ENCODE measurements around the gene EFCAB6.

EFCAB6 gene

GRCh38 chr22:43497956-43498855 is 313.9 kb downstream of the EFCAB6 start:
- DNase-seq: no peak

- no peak for DNase-seq
Measured at GRCh38 chr22:43493297-43493696, 318.8 kb downstream of the EFCAB6 start.

- no peak for DNase-seq
Measured at GRCh38 chr22:43491737-43492136, 320.4 kb downstream of the EFCAB6 start.

- DNase-seq: no peak
Measured at GRCh38 chr22:43491177-43491576, 320.9 kb downstream of the EFCAB6 start.

GRCh38 chr22:43490311-43490710 is 321.8 kb downstream of the EFCAB6 start:
- DNase-seq: no peak

- DNase-seq: no peak
Measured at GRCh38 chr22:43488937-43489336, 323.2 kb downstream of the EFCAB6 start.

- no peak for DNase-seq
Measured at GRCh38 chr22:43488031-43488866, 323.9 kb downstream of the EFCAB6 start.

- DNase-seq: no peak
Measured at GRCh38 chr22:43487311-43488030, 324.6 kb downstream of the EFCAB6 start.

GRCh38 chr22:43485502-43486089 is 326.5 kb downstream of the EFCAB6 start:
- no peak for DNase-seq

GRCh38 chr22:43484227-43484626 is 327.9 kb downstream of the EFCAB6 start:
- no peak for DNase-seq

- DNase-seq: no peak
Measured at GRCh38 chr22:43483669-43484068, 328.4 kb downstream of the EFCAB6 start.

- DNase-seq: no peak
Measured at GRCh38 chr22:43483266-43483665, 328.8 kb downstream of the EFCAB6 start.

GRCh38 chr22:43482318-43482625 is 329.8 kb downstream of the EFCAB6 start:
- no peak for DNase-seq

- DNase-seq: peak; percentile 23
Measured at GRCh38 chr22:43481568-43482317, 330.4 kb downstream of the EFCAB6 start.

GRCh38 chr22:43479962-43480361 is 332.1 kb downstream of the EFCAB6 start:
- DNase-seq: no peak

- DNase-seq: no peak
Measured at GRCh38 chr22:43479301-43479950, 332.7 kb downstream of the EFCAB6 start.
